Heart right ventricle (tissue), 16 donors: ENCODE measurements around the gene TPRX1. TPM values are rescaled to one million over a fixed set of nuclear protein-coding genes. Genes with fewer than 3 reads are reported as not detected.

Source experiments
- ATAC-seq, 8 donors: fragments of 200-7000 bp; cut with Tn5 transposase; one replicate each; pipeline ENCODE4 v1.9.1; 2020; ENCODE audit warnings: mild to moderate bottlenecking in 8 of 8, moderate library complexity in 8 of 8, moderate number of reproducible peaks in 1 of 8
- DNase-seq, 2 donors: peaks; one replicate each; pipeline ENCODE4 v3.0.0-alpha.2; 2020
- H3K27ac ChIP-seq, 10 donors: fragments of 200-600 bp; sonication (generic) in 2 of 10; one replicate each; pipeline versions ENCODE4 v1.5.0 to v1.8.0; 2020 to 2022; ENCODE audit warnings: mild to moderate bottlenecking in 3 of 10
- H3K27me3 ChIP-seq, 7 donors: fragments of 200-600 bp; one replicate each; pipeline ENCODE4 v1.8.0; 2021 to 2022; ENCODE audit warnings: mild to moderate bottlenecking in 2 of 7
- H3K36me3 ChIP-seq, 9 donors: fragments of 200-600 bp; sonication (generic) in 1 of 9; one replicate each; pipeline versions ENCODE4 v1.5.0 to v1.8.0; 2020 to 2022; ENCODE audit warnings: mild to moderate bottlenecking in 2 of 9
- H3K4me1 ChIP-seq, 9 donors: fragments of 200-600 bp; sonication (generic) in 1 of 9; one replicate each; pipeline versions ENCODE4 v1.5.0 to v1.8.0; 2020 to 2022; ENCODE audit warnings: mild to moderate bottlenecking in 4 of 9
- H3K4me3 ChIP-seq, 10 donors: fragments of 200-600 bp; sonication (generic) in 2 of 10; one replicate each; pipeline versions ENCODE4 v1.5.0 to v1.8.0; 2020 to 2022; ENCODE audit warnings: mild to moderate bottlenecking in 7 of 10, moderate library complexity in 2 of 10
- H3K9me3 ChIP-seq, 11 donors: fragments of 200-600 bp in 10 of 11; sonication (generic) in 2 of 11; one replicate each; pipeline versions ENCODE4 v1.5.0 to v1.8.0; 2013 to 2022; ENCODE audit warnings: mild to moderate bottlenecking in 2 of 11, control low read depth in 1 of 11, moderate library complexity in 1 of 11
- CTCF ChIP-seq, 9 donors: fragments of 200-600 bp; sonication (generic) in 2 of 9; IDR thresholded peaks; one replicate each; pipeline versions ENCODE4 v1.5.0 to v1.8.0; 2021 to 2022; ENCODE audit warnings: antibody characterized with exemption in 9 of 9, mild to moderate bottlenecking in 5 of 9, moderate library complexity in 1 of 9
- WGBS, 2 donors: extraction: QIAGEN DNeasy Blood & Tissue Kit; methylation state at CpG; one replicate each; pipeline ENCODE4 v1.1.7; 2013; ENCODE audit warnings: inconsistent platforms in 1 of 2; 5-methylcytosine and 5-hydroxymethylcytosine counted together
- intact Hi-C, 10 donors: fragments of 100-400 bp; cut with DNase I; formaldehyde crosslinking; loops; one replicate each; pipeline versions ENCODE4 v1.11.1 to v1.14.2; 2022
- polyA plus RNA-seq, 2 donors: library from polyadenylated mRNA; stranded (reverse); fragments of 200-250 nt; gene quantifications; one replicate each; pipeline ENCODE4 v1.2.3, GENCODE V29; 2013
- total RNA-seq, 10 donors: library from RNA; stranded (reverse); fragmentation: NEBNext Ultra II Directional in 3 of 10; extraction: Animal tissue kit (Norgen Biotek cat#: 25700) in 3 of 10; gene quantifications; one replicate each; pipeline versions ENCODE4 v1.2.1 to v1.2.4, GENCODE V29; 2021 to 2023
- donor health status: Arrhythmogenic right ventricular cardiomyopathy.
- donor health status: ischemic (EF 13 %, LVEDD 7.1; RV severe dilation, severe dysfunction).
- donor health status: healthy with polysubstance abuse.
- donor health status: DM: no; HTN: yes; CAD: no.
- donor health status: DM: no; HTN: no; CAD: no.
- donor health status: ischemic (EF 25% LVEDD 6.9; RV normal size, moderate dysfunction).
- donor health status: ischemic (EF 25% LVEDD 5.7; RV mildly dilated, moderate dysfunction).
- donor health status: healthy.
- donor health status: DM: yes; HTN: yes; CAD: no.
- donor health status: Ischemic cardiomyopathy.
- donor health status: ischemic (EF 35%, LVEDD 5.7; RV mildly dilated, moderate dysfunction).
- donor health status: nonischemic (EF 11% LVEDD 7.7; RV severe dilation, severe dysfunction).
- donor health status: DM: yes; HTN: yes; CAD: no.
- donor health status: PGD.
- donor health status: ischemic (EF 29% LVEDD 5.4; RV normal size, mild dysfunction).
- donor health status: nonischemic (EF 23%, LVEDD 6.1; RV moderate dilation, normal function).

TPRX1 gene
- total and polyA plus RNA-seq, 12 donors: not detected

DNA sequence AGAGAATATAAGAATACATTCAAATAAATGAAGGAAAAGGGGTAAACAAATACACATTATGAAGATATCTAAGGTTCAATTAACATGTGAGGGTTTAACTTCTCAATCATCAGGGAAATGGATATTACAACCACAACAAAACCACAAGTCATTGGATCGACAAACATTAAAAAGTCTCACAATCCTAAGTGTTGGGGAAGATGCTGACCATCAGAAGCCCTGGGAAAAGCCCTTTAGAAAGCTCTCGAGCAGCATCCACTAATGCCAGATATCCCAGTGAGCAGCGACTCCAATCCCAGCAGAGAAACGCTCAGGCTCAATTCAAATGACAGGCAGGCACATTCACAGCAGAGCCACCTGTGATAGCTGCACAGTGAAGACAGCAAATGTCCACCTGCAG is 3.1 kb downstream of the TPRX1 start:
- no peak for TF ChIP-seq CTCF (IDR thresholded peaks at IDR 0.05)
- Histone ChIP-seq H3K9me3 (peaks cover 0 to 6% (median 0%) of the 10 kb centered on the region in 11 donors), H3K36me3 (no peaks in the 10 kb centered on the region), H3K4me3 (no peak overlapping the region), H3K4me1 (no peaks in the 10 kb centered on the region), H3K27ac (no peak overlapping the region), H3K27me3 (peaks cover 0 to 5% (median 0%) of the 10 kb centered on the region in 7 donors)
- intact Hi-C loops: no loop called here
- 92 to 95% methylated on average over 4 of the region's 4 CpGs for WGBS, 2 donors
- ATAC-seq (no peak), DNase-seq (no peak)

GRCh38 chr19:47798904-47799266 is 5.5 kb downstream of the TPRX1 start:
- 79 to 81% methylated on average over 4 of the region's 4 CpGs for whole genome bisulfite sequencing, 2 donors
- no peaks in the 10 kb centered on the region for H3K36me3 ChIP-seq
- peaks cover 0 to 6% (median 0%) of the 10 kb centered on the region in 11 donors for H3K9me3 ChIP-seq
- DNase-seq (no peak), ATAC-seq (no peak)
- no peak overlapping the region for H3K27ac ChIP-seq
- TF ChIP-seq CTCF (IDR thresholded peaks at IDR 0.05): no peak
- intact Hi-C loops: loop anchor here in 1 of 10 donors (10.0 kb wide), 1 partner anchor 66 kb away; no protein-coding TSS in a partner anchor
- H3K27me3 ChIP-seq: peaks cover 0 to 5% (median 0%) of the 10 kb centered on the region in 7 donors
- no peaks in the 10 kb centered on the region for H3K4me1 ChIP-seq
- no peak overlapping the region for H3K4me3 ChIP-seq

DNA sequence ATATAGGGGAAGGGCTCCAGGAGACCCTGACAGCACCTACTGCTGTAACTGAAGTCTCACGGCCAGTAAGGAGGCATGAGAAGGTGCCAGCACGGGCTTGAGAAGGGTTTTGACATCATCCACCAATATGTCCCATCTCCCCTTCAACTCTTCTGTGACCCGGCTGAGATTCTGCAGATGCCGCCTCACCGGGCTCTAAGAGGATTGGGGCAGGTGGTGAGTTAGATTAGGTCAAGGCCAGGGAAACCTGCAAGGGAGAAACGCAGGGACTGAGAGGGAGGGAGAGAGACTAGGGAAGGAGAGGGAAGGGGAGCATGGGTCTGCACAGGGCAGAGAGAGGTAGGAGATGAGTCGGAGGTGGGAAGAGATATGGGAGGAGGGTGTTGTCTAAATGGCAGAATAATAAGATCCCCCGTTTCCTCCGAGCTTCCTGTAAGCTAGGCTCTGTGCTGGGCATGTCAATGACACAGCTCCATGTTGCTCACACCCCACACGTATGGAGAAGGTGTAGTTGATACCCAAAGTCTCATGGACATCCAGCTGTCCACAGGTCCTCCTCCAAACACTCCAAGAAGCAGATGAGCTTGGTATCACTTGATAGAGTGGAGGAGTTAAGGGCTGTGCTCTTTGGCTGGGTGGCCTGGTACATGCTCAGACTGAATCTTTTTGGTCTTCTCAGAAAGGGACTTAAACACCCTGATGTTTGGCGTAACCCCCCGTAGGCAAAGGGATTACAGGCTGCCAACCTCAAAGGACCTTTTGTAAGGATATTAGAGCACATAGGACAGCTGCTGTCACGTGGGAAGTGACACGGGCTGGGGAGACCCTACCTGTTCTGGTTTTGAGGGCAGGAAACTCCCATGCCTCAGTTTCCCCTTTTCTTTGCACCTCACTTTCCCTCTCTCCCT is 6.1 kb downstream of the TPRX1 start:
- ATAC-seq: no peak
- Histone ChIP-seq H3K36me3 (no peaks in the 10 kb centered on the region), H3K27ac (no peak overlapping the region), H3K27me3 (peaks cover 0 to 5% (median 0%) of the 10 kb centered on the region in 7 donors), H3K4me1 (no peaks in the 10 kb centered on the region), H3K4me3 (no peak overlapping the region), H3K9me3 (peaks cover 0 to 6% (median 0%) of the 10 kb centered on the region in 11 donors)
- 50% methylated on average over 14 of the region's 14 CpGs for WGBS, 2 donors
- intact Hi-C loops: loop anchor here in 1 of 10 donors (10.0 kb wide), 1 partner anchor 67 kb away; no protein-coding TSS in a partner anchor
- TF ChIP-seq CTCF (IDR thresholded peaks at IDR 0.05): no peak
- no peak for DNase-seq

- Histone ChIP-seq H3K27ac (no peak overlapping the region), H3K36me3 (no peaks in the 10 kb centered on the region), H3K27me3 (peaks cover 0 to 5% (median 0%) of the 10 kb centered on the region in 7 donors), H3K4me1 (no peaks in the 10 kb centered on the region), H3K4me3 (no peak overlapping the region), H3K9me3 (peaks cover 0 to 13% (median 0%) of the 10 kb centered on the region in 11 donors)
- TF ChIP-seq CTCF (IDR thresholded peaks at IDR 0.05): no peak
- ATAC-seq (no peak), DNase-seq (no peak)
- 83 to 94% methylated on average over 2 of the region's 2 CpGs for WGBS, 2 donors
- intact Hi-C loops: loop anchor here in 1 of 10 donors (10.0 kb wide), 1 partner anchor 68 kb away; no protein-coding TSS in a partner anchor
These were observed 7.6 kb downstream of the TPRX1 start for GRCh38 chr19:47796785-47797184.
